Limb (tissue), 2 donors: Measurements from ENCODE around the gene IL18RAP.

ENCODE experiments used
- DNase-seq, 2 donors: peaks; one replicate each; pipeline ENCODE4 v3.0.0-alpha.2; 2016; ENCODE audit errors: extremely low spot score in 2 of 2

Gene IL18RAP

GRCh38 chr2:102421890-102422759 is 835 bp upstream of the IL18RAP start:
- no peak for DNase-seq

GRCh38 chr2:102423368-102423767 is 408 bp downstream of the IL18RAP start:
- DNase-seq, result no peak

- no peak for DNase-seq
These were observed 1.8 kb downstream of the IL18RAP start for GRCh38 chr2:102424754-102425153.

GRCh38 chr2:102425441-102426132 is 2.6 kb downstream of the IL18RAP start:
- no peak for DNase-seq

- DNase-seq, result no peak
These were observed 4.3 kb downstream of the IL18RAP start for GRCh38 chr2:102427249-102427648.

- DNase-seq, result no peak
These were observed 5.6 kb downstream of the IL18RAP start for GRCh38 chr2:102428573-102428972.

- DNase-seq, result no peak
These were observed 9.4 kb downstream of the IL18RAP start for GRCh38 chr2:102432386-102432785.

- no peak for DNase-seq
These were observed 11.2 kb downstream of the IL18RAP start for GRCh38 chr2:102433973-102434654.

GRCh38 chr2:102434655-102435381 is 11.9 kb downstream of the IL18RAP start:
- no peak for DNase-seq

- DNase-seq, result no peak
These were observed 12.8 kb downstream of the IL18RAP start for GRCh38 chr2:102435741-102436140.

GRCh38 chr2:102436323-102436722 is 13.4 kb downstream of the IL18RAP start:
- no peak for DNase-seq

- DNase-seq, result no peak
These were observed 14.2 kb downstream of the IL18RAP start for GRCh38 chr2:102437122-102437521.

GRCh38 chr2:102438111-102438510 is 15.2 kb downstream of the IL18RAP start:
- no peak for DNase-seq

GRCh38 chr2:102438578-102438977 is 15.6 kb downstream of the IL18RAP start:
- no peak for DNase-seq

- no peak for DNase-seq
These were observed 16.2 kb downstream of the IL18RAP start for GRCh38 chr2:102439065-102439695.

GRCh38 chr2:102442967-102443828 is 20.2 kb downstream of the IL18RAP start:
- DNase-seq, result peak in 1 of 2 donors; percentile 22

- DNase-seq, result no peak
These were observed 21.3 kb downstream of the IL18RAP start for GRCh38 chr2:102444233-102444632.

GRCh38 chr2:102446936-102447335 is 24.0 kb downstream of the IL18RAP start:
- DNase-seq, result no peak

GRCh38 chr2:102449370-102449974 is 26.5 kb downstream of the IL18RAP start:
- DNase-seq, result peak; percentile 58 to 68

- no peak for DNase-seq
These were observed 29.0 kb downstream of the IL18RAP start for GRCh38 chr2:102451968-102452367.
